OCI-LY7 (cell line): ENCODE data around the gene GRM1. TPM values are rescaled to one million over a fixed set of nuclear protein-coding genes. Genes with fewer than 3 reads are reported as not detected.

Experiments
- BruUV-seq: library from RNA; stranded (reverse); fragments of 400-500 nt; replicated peaks from 2 replicates; lab custom pipeline; 2021; lab: Mats Ljungman, UMichigan
- CTCF ChIA-PET: fragments of 300-600 bp; sonication (Branson Sonifier 250); formaldehyde crosslinking; loops from one replicate; lab custom pipeline; 2022; ENCODE audit warnings: antibody characterized with exemption; ENCODE audit not compliant: unreplicated experiment; lab: Charles Lee
- POLR2A ChIA-PET: fragments of 300-600 bp; sonication (Branson Sonifier 250); formaldehyde crosslinking; loops from one replicate; lab custom pipeline; 2022; ENCODE audit warnings: antibody characterized with exemption; lab: Charles Lee
- DNase-seq: peaks from one replicate; pipeline ENCODE4 v3.0.0-alpha.2; 2015; ENCODE audit warnings: low spot score
- H2AFZ ChIP-seq: fragments of 200-600 bp; sonication (generic), shearing (Covaris generic); 2 replicates; pipeline ENCODE4 v1.6.1; 2014; ENCODE audit warnings: mild to moderate bottlenecking, antibody characterized with exemption, low read length, moderate library complexity
- H3K27ac ChIP-seq: fragments of 200-600 bp; sonication (generic); 2 replicates; pipeline ENCODE4 v1.5.1; 2014; ENCODE audit warnings: mixed run types, low read depth, mild to moderate bottlenecking, moderate library complexity, low read length, inconsistent platforms; ENCODE audit not compliant: poor library complexity, severe bottlenecking
- H3K36me3 ChIP-seq: fragments of 200-600 bp; sonication (generic); 2 replicates; pipeline ENCODE4 v1.6.1; 2014; ENCODE audit warnings: mild to moderate bottlenecking, antibody characterized with exemption, low read length, moderate library complexity, mixed read lengths; ENCODE audit not compliant: insufficient read depth
- H3K4me1 ChIP-seq: fragments of 200-600 bp; sonication (generic); 2 replicates; pipeline ENCODE4 v1.5.1; 2014; ENCODE audit warnings: mild to moderate bottlenecking, low read length; ENCODE audit not compliant: insufficient read depth, poor library complexity, severe bottlenecking
- H3K4me2 ChIP-seq: fragments of 200-600 bp; sonication (generic); 2 replicates; pipeline ENCODE4 v1.6.1; 2014; ENCODE audit warnings: mild to moderate bottlenecking, low read length
- H3K4me3 ChIP-seq: fragments of 200-600 bp; sonication (generic); 2 replicates; pipeline ENCODE4 v1.5.1; 2014; ENCODE audit warnings: mild to moderate bottlenecking, low read depth, low read length; ENCODE audit not compliant: poor library complexity, severe bottlenecking
- H3K79me2 ChIP-seq: fragments of 200-600 bp; sonication (generic); 2 replicates; pipeline ENCODE4 v1.6.1; 2016; ENCODE audit warnings: low read depth, mild to moderate bottlenecking, low read length, moderate library complexity, mixed read lengths; ENCODE audit not compliant: insufficient read depth
- H3K9me2 ChIP-seq: fragments of 200-600 bp; sonication (generic); 2 replicates; pipeline ENCODE4 v1.6.1; 2016; ENCODE audit warnings: mild to moderate bottlenecking, low read length, mixed read lengths; ENCODE audit not compliant: insufficient read depth
- H3K9me3 ChIP-seq: fragments of 200-600 bp; sonication (generic); 2 replicates; pipeline ENCODE4 v1.6.1; 2014; ENCODE audit warnings: mild to moderate bottlenecking, mixed run types, low read length, mixed read lengths
- H4K20me1 ChIP-seq: fragments of 200-600 bp; sonication (generic); 2 replicates; pipeline ENCODE4 v1.6.1; 2014; ENCODE audit warnings: mild to moderate bottlenecking, antibody characterized with exemption, low read length, moderate library complexity, mixed read lengths; ENCODE audit not compliant: insufficient read depth
- EZH2phosphoT487 ChIP-seq: fragments of 200-600 bp; sonication (generic); IDR thresholded peaks from 2 replicates; pipeline ENCODE4 v1.6.1; 2018; ENCODE audit warnings: low read depth, borderline replicate concordance, mild to moderate bottlenecking, mixed run types, antibody characterized with exemption, low read length, moderate library complexity, mixed read lengths
- intact Hi-C: fragments of 100-400 bp; cut with micrococcal nuclease; formaldehyde crosslinking; loops from one replicate; pipeline ENCODE4 v1.10.0; 2022; ENCODE audit not compliant: unreplicated experiment
- total RNA-seq, 2 experiments: library from RNA; depleted of rRNA in 1 of 2; stranded (reverse); fragments of >200 nt in 1 of 2; shearing (Covaris generic) in 1 of 2; gene quantifications; 2 replicates each; pipeline ENCODE4 v1.2.3, GENCODE V29; 2014 to 2022
- TF ChIP-seq, protein P1 (sequence below): fragments of 200-600 bp; sonication (generic); conservative IDR thresholded peaks from 2 replicates; pipeline ENCODE4 v1.5.1; 2014; ENCODE audit warnings: mild to moderate bottlenecking, antibody characterized with exemption, low read length, moderate library complexity, mixed read lengths

Gene GRM1
- total RNA-seq, 2 experiments from 2014 or later = not detected

DNA sequence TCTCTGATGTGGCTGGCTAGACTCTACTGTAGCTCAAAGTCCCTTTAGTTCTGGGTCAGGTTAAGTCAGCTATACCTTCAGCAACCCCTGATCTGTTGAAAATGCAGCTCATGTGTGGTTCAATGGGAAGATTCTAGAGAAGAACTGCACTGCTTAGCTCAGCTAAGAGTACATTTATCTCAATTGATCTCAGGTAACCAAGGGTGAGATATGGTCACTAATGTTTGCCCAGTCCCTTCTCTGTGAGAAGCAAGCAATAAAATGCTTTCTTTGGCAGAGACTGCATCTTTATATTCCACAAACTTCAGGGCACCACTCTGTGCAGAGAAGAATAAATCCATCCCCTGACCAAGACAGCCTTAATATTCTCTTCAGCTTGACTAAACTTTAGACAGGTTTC is 274.1 kb downstream of the GRM1 start:
- TF ChIP-seq EZH2phosphoT487 = no peak
- TF ChIP-seq, protein P1, sequence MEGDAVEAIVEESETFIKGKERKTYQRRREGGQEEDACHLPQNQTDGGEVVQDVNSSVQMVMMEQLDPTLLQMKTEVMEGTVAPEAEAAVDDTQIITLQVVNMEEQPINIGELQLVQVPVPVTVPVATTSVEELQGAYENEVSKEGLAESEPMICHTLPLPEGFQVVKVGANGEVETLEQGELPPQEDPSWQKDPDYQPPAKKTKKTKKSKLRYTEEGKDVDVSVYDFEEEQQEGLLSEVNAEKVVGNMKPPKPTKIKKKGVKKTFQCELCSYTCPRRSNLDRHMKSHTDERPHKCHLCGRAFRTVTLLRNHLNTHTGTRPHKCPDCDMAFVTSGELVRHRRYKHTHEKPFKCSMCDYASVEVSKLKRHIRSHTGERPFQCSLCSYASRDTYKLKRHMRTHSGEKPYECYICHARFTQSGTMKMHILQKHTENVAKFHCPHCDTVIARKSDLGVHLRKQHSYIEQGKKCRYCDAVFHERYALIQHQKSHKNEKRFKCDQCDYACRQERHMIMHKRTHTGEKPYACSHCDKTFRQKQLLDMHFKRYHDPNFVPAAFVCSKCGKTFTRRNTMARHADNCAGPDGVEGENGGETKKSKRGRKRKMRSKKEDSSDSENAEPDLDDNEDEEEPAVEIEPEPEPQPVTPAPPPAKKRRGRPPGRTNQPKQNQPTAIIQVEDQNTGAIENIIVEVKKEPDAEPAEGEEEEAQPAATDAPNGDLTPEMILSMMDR = no peak
- H3K36me3 ChIP-seq = no peaks in the 10 kb centered on the region
- ChIA-PET CTCF (no interaction called here), POLR2A (interaction anchor here (0.6 kb wide), 1 partner anchor 654 kb away, joined by 3 read pairs; no protein-coding TSS in a partner anchor)
- no peaks in the 10 kb centered on the region for H3K9me3 ChIP-seq
- H3K79me2 ChIP-seq = no peaks in the 10 kb centered on the region
- no peaks in the 10 kb centered on the region for H3K4me1 ChIP-seq
- no TSS peak for BruUV-seq
- H4K20me1 ChIP-seq = no peaks in the 10 kb centered on the region
- no peak overlapping the region for H2AFZ ChIP-seq
- intact Hi-C loops = no loop called here
- no peak overlapping the region for H3K27ac ChIP-seq
- no peaks in the 10 kb centered on the region for H3K9me2 ChIP-seq
- H3K4me2 ChIP-seq = no peak overlapping the region
- DNase-seq = no peak
- no peak overlapping the region for H3K4me3 ChIP-seq

DNA sequence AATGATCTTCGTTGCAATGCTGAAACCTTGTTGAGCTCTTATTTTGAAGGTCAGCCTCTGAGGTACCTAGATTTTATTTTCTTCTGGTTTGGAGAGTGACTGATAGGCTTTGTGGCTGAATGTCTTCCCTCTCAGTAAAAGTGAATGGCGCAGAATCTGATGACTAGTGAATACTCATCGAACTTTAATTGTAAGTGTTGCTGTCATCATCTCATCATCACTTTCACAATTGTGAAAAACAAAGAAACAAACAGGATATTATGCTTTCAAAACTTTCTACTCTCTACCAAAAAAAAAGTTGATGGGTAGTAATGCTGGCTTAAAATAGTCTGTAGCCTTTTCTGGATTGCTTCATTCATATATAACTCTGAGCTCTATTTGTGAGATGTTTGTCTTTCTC is 275.3 kb downstream of the GRM1 start:
- intact Hi-C loops = no loop called here
- no peak overlapping the region for H3K27ac ChIP-seq
- no peak overlapping the region for H3K4me2 ChIP-seq
- BruUV-seq = no TSS peak
- CTCF ChIA-PET = no interaction called here
- no peaks in the 10 kb centered on the region for H4K20me1 ChIP-seq
- no peak overlapping the region for H3K4me3 ChIP-seq
- H3K9me2 ChIP-seq = no peaks in the 10 kb centered on the region
- no peaks in the 10 kb centered on the region for H3K9me3 ChIP-seq
- POLR2A ChIA-PET = interaction anchor here (0.8 to 1.1 kb wide), 2 partner anchors 44 to 135 kb away, joined by 3 to 4 read pairs; no protein-coding TSS in a partner anchor
- TF ChIP-seq, protein P1 = no peak
- no peak for TF ChIP-seq EZH2phosphoT487
- H2AFZ ChIP-seq = no peak overlapping the region
- H3K79me2 ChIP-seq = no peaks in the 10 kb centered on the region
- H3K36me3 ChIP-seq = no peaks in the 10 kb centered on the region
- no peak for DNase-seq
- no peaks in the 10 kb centered on the region for H3K4me1 ChIP-seq

DNA sequence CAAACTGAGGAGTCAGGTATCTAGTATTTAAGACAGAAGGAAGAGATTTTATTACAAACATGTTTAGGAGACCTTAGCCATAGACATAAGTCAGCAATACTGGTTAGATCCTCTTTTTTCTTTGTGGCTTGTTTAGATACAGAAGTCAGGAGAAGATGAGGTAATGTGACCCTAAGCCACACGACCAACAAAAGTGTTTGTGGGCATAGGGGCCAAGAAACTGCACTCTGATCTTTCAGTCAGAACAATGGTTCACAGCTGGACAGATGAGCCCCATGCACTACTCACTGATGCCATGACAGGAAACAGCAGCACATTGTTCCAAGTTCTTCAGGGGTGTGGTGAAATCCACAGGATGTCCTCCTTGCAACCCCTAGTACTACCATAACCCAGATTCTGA is 276.2 kb downstream of the GRM1 start:
- Histone ChIP-seq H3K27ac (no peak overlapping the region), H2AFZ (no peak overlapping the region), H3K9me2 (no peaks in the 10 kb centered on the region), H4K20me1 (no peaks in the 10 kb centered on the region), H3K79me2 (no peaks in the 10 kb centered on the region), H3K4me2 (no peak overlapping the region), H3K4me1 (no peaks in the 10 kb centered on the region), H3K9me3 (no peaks in the 10 kb centered on the region), H3K36me3 (no peaks in the 10 kb centered on the region), H3K4me3 (no peak overlapping the region)
- intact Hi-C loops = no loop called here
- DNase-seq = no peak
- POLR2A ChIA-PET = no interaction called here
- CTCF ChIA-PET = no interaction called here
- no TSS peak for BruUV-seq
- no peak for TF ChIP-seq EZH2phosphoT487
- TF ChIP-seq, protein P1 = no peak
